Loucy (cell line): ENCODE measurements around the gene F2R.

Source experiments
- H2AFZ ChIP-seq: fragments of 200-600 bp; sonication (generic); 2 replicates; pipeline ENCODE4 v1.6.0; 2016; ENCODE audit warnings: antibody characterized with exemption, mild to moderate bottlenecking, low read length, moderate library complexity
- H3F3A ChIP-seq: fragments of 200-600 bp; 2 replicates; pipeline ENCODE4 v1.6.0; 2016; ENCODE audit warnings: antibody characterized with exemption, low read depth, mild to moderate bottlenecking
- H3K27me3 ChIP-seq: fragments of 200-600 bp; sonication (generic); 2 replicates; pipeline ENCODE4 v1.6.1; 2014; ENCODE audit warnings: low read length, mild to moderate bottlenecking; ENCODE audit not compliant: insufficient read depth, poor library complexity, severe bottlenecking
- H3K36me3 ChIP-seq: fragments of 200-600 bp; sonication (generic); 2 replicates; pipeline ENCODE4 v1.6.1; 2016; ENCODE audit warnings: low read length; ENCODE audit not compliant: insufficient read depth
- H3K4me1 ChIP-seq: fragments of 200-600 bp; sonication (generic); 2 replicates; pipeline ENCODE4 v1.5.1; 2014; ENCODE audit warnings: low read length, mild to moderate bottlenecking; ENCODE audit not compliant: insufficient read depth, poor library complexity, severe bottlenecking
- H3K4me2 ChIP-seq: fragments of 200-600 bp; sonication (generic); 2 replicates; pipeline ENCODE4 v1.6.0; 2014; ENCODE audit warnings: antibody characterized with exemption, low read length, low read depth, mild to moderate bottlenecking; ENCODE audit not compliant: poor library complexity, severe bottlenecking
- H3K4me3 ChIP-seq: fragments of 200-600 bp; sonication (generic); 2 replicates; pipeline ENCODE4 v1.5.1; 2014; ENCODE audit warnings: low read length, mild to moderate bottlenecking, mixed read lengths; ENCODE audit not compliant: poor library complexity, severe bottlenecking
- H3K79me2 ChIP-seq: fragments of 200-600 bp; sonication (generic); 2 replicates; pipeline ENCODE4 v1.6.1; 2014; ENCODE audit warnings: low read length; ENCODE audit not compliant: insufficient read depth
- H3K9ac ChIP-seq: fragments of 200-600 bp; sonication (generic); 2 replicates; pipeline ENCODE4 v1.6.0; 2014; ENCODE audit warnings: mild to moderate bottlenecking, low read depth, low read length, moderate library complexity; ENCODE audit not compliant: poor library complexity, severe bottlenecking
- H3K9me2 ChIP-seq: fragments of 200-600 bp; sonication (generic); replicated peaks from 2 replicates; pipeline ENCODE4 v1.6.1; 2016; ENCODE audit warnings: low read depth, low read length, mixed read lengths
- H3K9me3 ChIP-seq: fragments of 200-600 bp; sonication (generic); 2 replicates; pipeline ENCODE4 v1.6.1; 2014; ENCODE audit warnings: mild to moderate bottlenecking, antibody characterized with exemption, low read length, low read depth; ENCODE audit not compliant: insufficient read depth
- H4K20me1 ChIP-seq: fragments of 200-600 bp; sonication (generic); 2 replicates; pipeline ENCODE4 v1.6.0; 2014; ENCODE audit warnings: antibody characterized with exemption, low read length, mild to moderate bottlenecking; ENCODE audit not compliant: insufficient read depth, poor library complexity, severe bottlenecking
- CTCF ChIP-seq: fragments of 200-600 bp; sonication (generic); conservative IDR thresholded peaks from 2 replicates; pipeline ENCODE4 v1.5.1; 2014; ENCODE audit warnings: mild to moderate bottlenecking, antibody characterized with exemption, low read length
- EZH2phosphoT487 ChIP-seq: fragments of 200-600 bp; IDR thresholded peaks from 2 replicates; pipeline ENCODE4 v1.6.1; 2018; ENCODE audit warnings: antibody characterized with exemption, mild to moderate bottlenecking, moderate library complexity, borderline replicate concordance

The F2R gene

GRCh38 chr5:76714751-76715485 is 1.0 kb upstream of the F2R start:
- peaks cover 49% of the 10 kb centered on the region for H3K4me1 ChIP-seq
- no peaks in the 10 kb centered on the region for H3K9me2 ChIP-seq
- peaks cover 40% of the 10 kb centered on the region for H3K79me2 ChIP-seq
- H3K9ac ChIP-seq, result peak overlapping the region; percentile 90
- H2AFZ ChIP-seq, result peak overlapping the region; percentile 99
- TF ChIP-seq EZH2phosphoT487 (no peak), CTCF (no peak)
- H3K4me2 ChIP-seq, result peak overlapping the region; percentile 82
- H3K9me3 ChIP-seq, result no peaks in the 10 kb centered on the region
- H3K36me3 ChIP-seq, result no peaks in the 10 kb centered on the region
- H3K27me3 ChIP-seq, result no peaks in the 10 kb centered on the region
- no peaks in the 10 kb centered on the region for H3F3A ChIP-seq
- H3K4me3 ChIP-seq, result peak overlapping the region; percentile 93
- H4K20me1 ChIP-seq, result peaks cover 25% of the 10 kb centered on the region

DNA sequence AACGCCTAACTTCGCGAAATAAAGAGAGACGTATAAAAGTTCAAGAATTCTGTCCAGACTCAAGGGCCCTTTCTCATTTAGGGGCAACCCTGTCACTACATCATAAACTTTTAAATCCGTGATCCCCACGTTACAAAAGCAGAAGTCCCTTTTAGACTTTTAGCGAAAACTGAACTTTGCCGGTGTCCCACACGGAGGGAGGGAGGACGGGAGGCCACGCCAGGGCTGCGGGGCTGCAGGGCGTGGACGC is 515 bp upstream of the F2R start:
- peaks cover 52% of the 10 kb centered on the region for H3K4me1 ChIP-seq
- TF ChIP-seq EZH2phosphoT487 (no peak), CTCF (no peak)

DNA sequence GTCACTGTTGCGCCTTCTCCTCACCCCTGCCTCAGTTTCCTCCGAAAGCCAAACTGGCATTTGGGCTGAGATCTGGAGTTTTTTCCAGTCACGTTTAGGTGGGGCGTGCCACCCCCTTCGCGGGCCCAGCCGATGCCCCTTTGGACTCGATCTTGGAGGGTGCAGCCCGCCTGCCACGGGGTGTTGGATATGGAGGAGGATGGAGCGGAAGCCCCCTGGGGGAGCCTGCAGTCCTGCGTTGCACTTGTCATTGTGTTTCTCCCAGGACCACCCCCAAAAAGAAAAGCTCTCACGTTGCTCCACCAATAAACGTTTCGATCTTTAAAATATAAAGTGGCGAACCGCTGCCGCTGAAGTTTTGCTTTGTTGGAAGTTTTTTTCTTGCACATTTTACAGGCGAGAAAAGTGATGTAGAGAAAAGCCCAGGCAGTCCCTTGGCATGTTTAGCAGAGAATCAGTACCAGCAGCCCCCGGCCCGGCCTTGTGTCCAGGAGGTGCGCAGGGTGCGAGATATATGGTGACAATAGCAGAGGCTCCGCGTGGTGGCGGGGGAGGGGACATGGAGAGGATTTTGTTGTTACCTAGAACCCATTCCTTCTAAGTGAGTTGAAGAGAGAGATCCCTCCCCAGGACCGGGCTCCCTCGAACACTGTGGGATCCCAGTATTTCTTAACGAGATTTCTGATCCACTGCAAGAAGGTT is 681 bp downstream of the F2R start:
- TF ChIP-seq EZH2phosphoT487 (no peak), CTCF (no peak)
- Histone ChIP-seq H4K20me1 (peaks cover 38% of the 10 kb centered on the region), H3K9me2 (no peaks in the 10 kb centered on the region), H3K36me3 (no peaks in the 10 kb centered on the region), H3F3A (no peaks in the 10 kb centered on the region), H3K9ac (peak overlapping the region; percentile 90), H3K9me3 (no peaks in the 10 kb centered on the region), H3K4me3 (peak overlapping the region; percentile 93), H2AFZ (peak overlapping the region; percentile 99), H3K27me3 (no peaks in the 10 kb centered on the region), H3K79me2 (peaks cover 55% of the 10 kb centered on the region), H3K4me1 (peaks cover 58% of the 10 kb centered on the region), H3K4me2 (peak overlapping the region; percentile 82)

More for the DNA sequence above, 515 bp upstream of the F2R start:
- peak overlapping the region; percentile 99 for H2AFZ ChIP-seq
- peak overlapping the region; percentile 90 for H3K9ac ChIP-seq
- peaks cover 43% of the 10 kb centered on the region for H3K79me2 ChIP-seq
- peak overlapping the region; percentile 82 for H3K4me2 ChIP-seq
- H3K9me2 ChIP-seq, result no peaks in the 10 kb centered on the region
- H3F3A ChIP-seq, result no peaks in the 10 kb centered on the region
- H4K20me1 ChIP-seq, result peaks cover 26% of the 10 kb centered on the region
- peak overlapping the region; percentile 93 for H3K4me3 ChIP-seq
- no peaks in the 10 kb centered on the region for H3K36me3 ChIP-seq
- no peaks in the 10 kb centered on the region for H3K9me3 ChIP-seq
- H3K27me3 ChIP-seq, result no peaks in the 10 kb centered on the region
